ENCODE results near the gene RPS3A. TPM values are rescaled to one million over a fixed set of nuclear protein-coding genes. Genes with fewer than 3 reads are reported as not detected.

RPS3A gene
- total RNA-seq, 1 donor from 2014 or later = 1,451 TPM

Other genes with a start within 250 kb of the RPS3A start
- 34.5 TPM for gene LRBA, start 84.3 kb upstream of the RPS3A start, total RNA-seq
- gene PRSS48, start 177.5 kb downstream of the RPS3A start, total RNA-seq = not detected
- gene SH3D19, start 226.0 kb downstream of the RPS3A start, total RNA-seq = 155 TPM

Data from sciatic nerve (tissue), 1 donor.